ENCODE data around the gene ERCC2.

Gene ERCC2

GRCh38 chr19:45395821-45396617 lies 25.6 kb upstream of the ERCC2 start:
- TF ChIP-seq MAX (IDR thresholded peaks at IDR 0.05), result no peak
- no peak for TF ChIP-seq ZBTB7A (IDR thresholded peaks at IDR 0.05; ENCODE audit: low read depth)
- no peak for TF ChIP-seq TCF12 (IDR thresholded peaks at IDR 0.05; ENCODE audit: low read depth)
- no peak for TF ChIP-seq NFIC (IDR thresholded peaks at IDR 0.05)
- TF ChIP-seq RAD21 (IDR thresholded peaks at IDR 0.05; ENCODE audit: low read depth), result no peak
- no peak for TF ChIP-seq CREB1 (IDR thresholded peaks at IDR 0.05; ENCODE audit: low read depth)
- no peak for TF ChIP-seq EP300 (IDR thresholded peaks at IDR 0.05; ENCODE audit: borderline replicate concordance)
- no peak for TF ChIP-seq EGR1 (IDR thresholded peaks at IDR 0.05)
- no peak for TF ChIP-seq TAF1 (IDR thresholded peaks at IDR 0.05; ENCODE audit: low read depth)

- no peak for TF ChIP-seq TEAD4 (IDR thresholded peaks at IDR 0.05)
- TF ChIP-seq YY1 (IDR thresholded peaks at IDR 0.05; ENCODE audit: low read depth), result no peak
- TF ChIP-seq CREB1 (IDR thresholded peaks at IDR 0.05; ENCODE audit: low read depth), result no peak
- no peak for TF ChIP-seq USF1 (IDR thresholded peaks at IDR 0.05)
- TF ChIP-seq TAF1 (IDR thresholded peaks at IDR 0.05; ENCODE audit: low read depth), result no peak
Observed at GRCh38 chr19:45391871-45392665, 21.7 kb upstream of the ERCC2 start.

GRCh38 chr19:45391346-45391745 lies 21.0 kb upstream of the ERCC2 start:
- no peak for TF ChIP-seq NFIC (IDR thresholded peaks at IDR 0.05)
- TF ChIP-seq TAF1 (IDR thresholded peaks at IDR 0.05; ENCODE audit: low read depth), result no peak
- no peak for TF ChIP-seq YY1 (IDR thresholded peaks at IDR 0.05; ENCODE audit: low read depth)
- TF ChIP-seq RAD21 (IDR thresholded peaks at IDR 0.05; ENCODE audit: low read depth), result no peak
- TF ChIP-seq TEAD4 (IDR thresholded peaks at IDR 0.05), result no peak
- TF ChIP-seq USF1 (IDR thresholded peaks at IDR 0.05), result no peak
- no peak for TF ChIP-seq ZBTB7A (IDR thresholded peaks at IDR 0.05; ENCODE audit: low read depth)
- no peak for TF ChIP-seq EGR1 (IDR thresholded peaks at IDR 0.05)
- TF ChIP-seq FOXM1 (IDR thresholded peaks at IDR 0.05; ENCODE audit: borderline replicate concordance, low read depth), result no peak
- TF ChIP-seq EP300 (IDR thresholded peaks at IDR 0.05; ENCODE audit: borderline replicate concordance), result no peak
- no peak for TF ChIP-seq CREB1 (IDR thresholded peaks at IDR 0.05; ENCODE audit: low read depth)
- no peak for TF ChIP-seq MAX (IDR thresholded peaks at IDR 0.05)
- no peak for TF ChIP-seq CEBPB (IDR thresholded peaks at IDR 0.05)
- TF ChIP-seq REST (IDR thresholded peaks at IDR 0.05; ENCODE audit: low read depth), result no peak
- TF ChIP-seq TCF12 (IDR thresholded peaks at IDR 0.05; ENCODE audit: low read depth), result no peak

- TF ChIP-seq EGR1 (IDR thresholded peaks at IDR 0.05), result no peak
- TF ChIP-seq CREB1 (IDR thresholded peaks at IDR 0.05; ENCODE audit: low read depth), result no peak
- TF ChIP-seq TCF12 (IDR thresholded peaks at IDR 0.05; ENCODE audit: low read depth), result no peak
- no peak for TF ChIP-seq YY1 (IDR thresholded peaks at IDR 0.05; ENCODE audit: low read depth)
- no peak for TF ChIP-seq REST (IDR thresholded peaks at IDR 0.05; ENCODE audit: low read depth)
- no peak for TF ChIP-seq TAF1 (IDR thresholded peaks at IDR 0.05; ENCODE audit: low read depth)
- no peak for TF ChIP-seq NFIC (IDR thresholded peaks at IDR 0.05)
- TF ChIP-seq CEBPB (IDR thresholded peaks at IDR 0.05), result no peak
- no peak for TF ChIP-seq RAD21 (IDR thresholded peaks at IDR 0.05; ENCODE audit: low read depth)
- TF ChIP-seq MAX (IDR thresholded peaks at IDR 0.05), result no peak
- no peak for TF ChIP-seq FOXM1 (IDR thresholded peaks at IDR 0.05; ENCODE audit: borderline replicate concordance, low read depth)
- TF ChIP-seq ZBTB7A (IDR thresholded peaks at IDR 0.05; ENCODE audit: low read depth), result no peak
- TF ChIP-seq EP300 (IDR thresholded peaks at IDR 0.05; ENCODE audit: borderline replicate concordance), result no peak
Observed at GRCh38 chr19:45385392-45386221, 15.2 kb upstream of the ERCC2 start.
